Measurements from ENCODE around the gene TMEM63C.
A peak's percentile ranks its signal among the peaks of the same experiment; 100 is the strongest.

The TMEM63C gene

GRCh38 chr14:77181603-77182437, at the start of gene TMEM63C:
TSS of gene TMEM63C (plus strand) at chr14:77181798. CDS start at chr14:77218814, 37,016 bp downstream.
- H4K20me1 ChIP-seq (ENCODE audit: insufficient read depth, low read length), result no peaks in the 10 kb centered on the region
- H3K4me1 ChIP-seq (ENCODE audit: low read length), result peaks cover 30% of the 10 kb centered on the region
- H3K27ac ChIP-seq (ENCODE audit: low read length), result peak within 1 kb of the TSS; percentile 35
- H3K9ac ChIP-seq (ENCODE audit: low read length), result peak within 1 kb of the TSS; percentile 76
- no peaks in the 10 kb centered on the region for H3K79me2 ChIP-seq (ENCODE audit: low read length)
- peak within 1 kb of the TSS; percentile 96 for H3K4me3 ChIP-seq (ENCODE audit: low read length)
- no peaks in the 10 kb centered on the region for H3K36me3 ChIP-seq (replicated peaks; ENCODE audit: low read depth, low read length)
- H3K4me2 ChIP-seq (ENCODE audit: low read length), result peak within 1 kb of the TSS; percentile 94
- H3K9me3 ChIP-seq (ENCODE audit: insufficient read depth, low read length), result no peaks in the 10 kb centered on the region
- TF ChIP-seq EZH2phosphoT487 (IDR thresholded peaks at IDR 0.05; ENCODE audit: low read depth) (no peak), CTCF (IDR thresholded peaks at IDR 0.05; ENCODE audit: low read depth, low read length) (peak; percentile 20)
- no peaks in the 10 kb centered on the region for H3K27me3 ChIP-seq (ENCODE audit: low read depth, low read length)
- peak within 1 kb of the TSS; percentile 73 for H2AFZ ChIP-seq (ENCODE audit: low read depth, low read length)

- Histone ChIP-seq H3K9ac (ENCODE audit: low read length) (no peak overlapping the region), H3K9me3 (ENCODE audit: insufficient read depth, low read length) (no peaks in the 10 kb centered on the region), H2AFZ (ENCODE audit: low read depth, low read length) (no peak overlapping the region), H3K4me1 (ENCODE audit: low read length) (no peaks in the 10 kb centered on the region), H3K27ac (ENCODE audit: low read length) (no peak overlapping the region), H3K36me3 (replicated peaks; ENCODE audit: low read depth, low read length) (no peaks in the 10 kb centered on the region), H4K20me1 (ENCODE audit: insufficient read depth, low read length) (no peaks in the 10 kb centered on the region), H3K27me3 (ENCODE audit: low read depth, low read length) (peaks cover 9% of the 10 kb centered on the region), H3K4me3 (ENCODE audit: low read length) (no peak overlapping the region), H3K79me2 (ENCODE audit: low read length) (no peaks in the 10 kb centered on the region), H3K4me2 (ENCODE audit: low read length) (no peak overlapping the region)
- TF ChIP-seq EZH2phosphoT487 (IDR thresholded peaks at IDR 0.05; ENCODE audit: low read depth) (no peak), CTCF (IDR thresholded peaks at IDR 0.05; ENCODE audit: low read depth, low read length) (no peak)
These were observed 49.6 kb upstream of the TMEM63C start for GRCh38 chr14:77131871-77132486.

- no peak overlapping the region for H3K4me2 ChIP-seq (ENCODE audit: low read length)
- H3K27me3 ChIP-seq (ENCODE audit: low read depth, low read length), result peaks cover 9% of the 10 kb centered on the region
- no peaks in the 10 kb centered on the region for H4K20me1 ChIP-seq (ENCODE audit: insufficient read depth, low read length)
These were observed 47.8 kb upstream of the TMEM63C start for GRCh38 chr14:77133720-77134338.

More at GRCh38 chr14:77133720-77134338, 47.8 kb upstream of the TMEM63C start:
- Histone ChIP-seq H2AFZ (ENCODE audit: low read depth, low read length) (no peak overlapping the region), H3K4me3 (ENCODE audit: low read length) (no peak overlapping the region), H3K9ac (ENCODE audit: low read length) (no peak overlapping the region), H3K9me3 (ENCODE audit: insufficient read depth, low read length) (no peaks in the 10 kb centered on the region), H3K27ac (ENCODE audit: low read length) (no peak overlapping the region), H3K79me2 (ENCODE audit: low read length) (no peaks in the 10 kb centered on the region), H3K4me1 (ENCODE audit: low read length) (no peaks in the 10 kb centered on the region), H3K36me3 (replicated peaks; ENCODE audit: low read depth, low read length) (no peaks in the 10 kb centered on the region)
- TF ChIP-seq CTCF (IDR thresholded peaks at IDR 0.05; ENCODE audit: low read depth, low read length), result no peak
- TF ChIP-seq EZH2phosphoT487 (IDR thresholded peaks at IDR 0.05; ENCODE audit: low read depth), result no peak
